BLaER1 treated with 17β-estradiol and CSF1 and Interleukin-3, amounts not matched to agents 10 nM and 100 nM (cell line): ENCODE measurements around the gene TNRC6C.

Source experiments
- H3K27ac ChIP-seq, 11 experiments: shearing (Covaris generic); formaldehyde crosslinking; 2 replicates each; pipeline ENCODE4 v1.8.1; 2022
- H3K27me3 ChIP-seq, 11 experiments: shearing (Covaris generic); formaldehyde crosslinking; 2 replicates each; pipeline ENCODE4 v1.8.1; 2022
- H3K36me3 ChIP-seq, 11 experiments: shearing (Covaris generic); formaldehyde crosslinking; 2 replicates each; pipeline ENCODE4 v1.8.1; 2022
- H3K4me1 ChIP-seq, 10 experiments: shearing (Covaris generic); formaldehyde crosslinking; 2 replicates each; pipeline ENCODE4 v1.8.1; 2022
- H3K4me2 ChIP-seq, 11 experiments: shearing (Covaris generic); formaldehyde crosslinking; 2 replicates each; pipeline ENCODE4 v1.8.1; 2022
- H3K4me3 ChIP-seq, 10 experiments: shearing (Covaris generic); formaldehyde crosslinking; 2 replicates each; pipeline ENCODE4 v1.8.1; 2022
- H3K9ac ChIP-seq, 11 experiments: shearing (Covaris generic); formaldehyde crosslinking; 2 replicates each; pipeline ENCODE4 v1.8.1; 2022
- H3K9me3 ChIP-seq, 11 experiments: shearing (Covaris generic); formaldehyde crosslinking; replicated peaks in 1 of 11; 2 replicates each; pipeline ENCODE4 v1.8.1; 2022
- H4K20me1 ChIP-seq, 11 experiments: shearing (Covaris generic); formaldehyde crosslinking; 2 replicates each; pipeline ENCODE4 v1.8.1; 2022
- Cebpa-rat ChIP-seq, 11 experiments: shearing (Covaris generic); IDR thresholded peaks; 2 replicates each; pipeline ENCODE4 v1.8.1; 2022

Gene TNRC6C

DNA sequence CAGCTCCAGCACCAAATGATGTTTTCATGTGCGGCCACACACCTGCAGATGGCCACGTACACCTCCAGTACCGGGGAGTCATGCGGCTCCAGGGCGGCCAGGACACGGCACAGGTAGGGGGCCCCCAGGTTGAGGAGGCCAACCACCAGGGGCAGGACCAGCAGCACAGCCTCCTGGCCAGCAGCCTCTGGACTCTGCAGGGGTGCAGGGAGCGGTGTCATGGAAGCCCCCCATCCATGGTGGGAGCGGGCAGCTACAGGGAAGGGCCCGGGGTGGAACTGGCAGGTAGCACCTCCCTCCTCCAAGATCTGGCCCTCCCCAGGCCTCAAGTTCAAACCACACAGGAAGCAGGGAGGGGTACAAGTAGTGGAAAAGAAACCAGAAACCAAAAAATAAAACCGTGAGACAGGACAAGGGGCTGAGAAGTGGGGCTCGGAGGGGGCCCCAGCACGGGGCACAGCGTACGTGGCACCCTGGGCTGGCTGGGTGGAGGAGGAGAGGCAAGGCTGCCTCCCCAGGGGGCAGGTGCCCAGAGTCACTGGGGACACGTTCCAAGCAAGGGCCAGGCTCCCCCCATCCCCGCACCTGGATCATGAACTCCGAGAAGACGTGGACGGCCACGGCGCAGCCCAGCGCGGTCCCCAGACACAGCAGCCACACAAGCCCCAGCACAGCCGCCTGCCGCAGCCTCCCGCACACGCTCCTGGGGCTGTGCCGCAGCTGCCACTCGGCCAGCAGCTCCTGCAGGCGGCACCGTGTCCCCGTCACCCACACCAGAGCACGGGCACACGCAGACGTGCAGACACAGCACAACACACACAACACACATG, 162.7 kb downstream of the TNRC6C start:
- Histone ChIP-seq H4K20me1 (peaks cover 73 to 100% (median 83%) of the 10 kb centered on the region in 11 experiments), H3K4me2 (peak overlapping the region; percentile 85 to 100 (median 96)), H3K9ac (peak overlapping the region; percentile 56 to 77 (median 66); a peak in 21 of 22 replicates), H3K4me3 (peak overlapping the region in 9 of 10 experiments; percentile 44 to 65 (median 51); a peak in 17 of 20 replicates), H3K4me1 (peaks cover 78 to 95% (median 90%) of the 10 kb centered on the region in 10 experiments), H3K9me3 (no peaks in the 10 kb centered on the region), H3K27me3 (no peaks in the 10 kb centered on the region), H3K36me3 (peaks cover 69 to 100% (median 89%) of the 10 kb centered on the region in 11 experiments), H3K27ac (peak overlapping the region in 9 of 11 experiments; percentile 5 to 63 (median 32); a peak in 15 of 22 replicates)
- TF ChIP-seq Cebpa-rat (IDR thresholded peaks at IDR 0.05) = no peak

DNA sequence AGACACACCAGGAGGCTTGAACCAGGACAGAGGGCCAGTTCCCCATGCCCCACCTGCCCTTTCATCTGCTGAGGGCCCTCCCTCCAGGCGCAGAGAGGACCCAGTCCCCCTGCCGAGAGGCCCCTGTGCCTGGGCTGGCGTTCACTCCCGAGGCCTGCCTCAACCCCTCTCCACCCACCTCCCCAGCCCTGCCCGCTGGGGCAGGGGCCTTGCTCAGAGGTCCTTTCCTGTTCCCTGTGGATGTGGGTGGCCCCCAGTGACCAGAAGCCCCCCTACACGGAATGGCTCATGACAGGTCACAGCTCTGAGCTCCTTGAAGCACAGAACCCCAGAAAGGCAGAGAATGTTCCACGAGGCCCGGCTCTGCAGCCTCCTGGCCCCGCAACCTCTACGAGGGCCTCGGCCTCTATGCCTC, 163.3 kb downstream of the TNRC6C start:
- peaks cover 70 to 100% (median 81%) of the 10 kb centered on the region in 11 experiments for H4K20me1 ChIP-seq
- H3K27me3 ChIP-seq = no peaks in the 10 kb centered on the region
- H3K27ac ChIP-seq = peak overlapping the region in 7 of 11 experiments; percentile 23 to 63 (median 53); a peak in 12 of 22 replicates
- H3K36me3 ChIP-seq = peaks cover 63 to 96% (median 82%) of the 10 kb centered on the region in 11 experiments
- H3K9me3 ChIP-seq = no peaks in the 10 kb centered on the region
- peak overlapping the region in 9 of 10 experiments; percentile 44 to 65 (median 51); a peak in 17 of 20 replicates for H3K4me3 ChIP-seq
- peak overlapping the region; percentile 85 to 100 (median 96) for H3K4me2 ChIP-seq
- H3K4me1 ChIP-seq = peaks cover 84 to 100% (median 96%) of the 10 kb centered on the region in 10 experiments
- no peak for TF ChIP-seq Cebpa-rat (IDR thresholded peaks at IDR 0.05)
- peak overlapping the region; percentile 56 to 77 (median 66) for H3K9ac ChIP-seq

DNA sequence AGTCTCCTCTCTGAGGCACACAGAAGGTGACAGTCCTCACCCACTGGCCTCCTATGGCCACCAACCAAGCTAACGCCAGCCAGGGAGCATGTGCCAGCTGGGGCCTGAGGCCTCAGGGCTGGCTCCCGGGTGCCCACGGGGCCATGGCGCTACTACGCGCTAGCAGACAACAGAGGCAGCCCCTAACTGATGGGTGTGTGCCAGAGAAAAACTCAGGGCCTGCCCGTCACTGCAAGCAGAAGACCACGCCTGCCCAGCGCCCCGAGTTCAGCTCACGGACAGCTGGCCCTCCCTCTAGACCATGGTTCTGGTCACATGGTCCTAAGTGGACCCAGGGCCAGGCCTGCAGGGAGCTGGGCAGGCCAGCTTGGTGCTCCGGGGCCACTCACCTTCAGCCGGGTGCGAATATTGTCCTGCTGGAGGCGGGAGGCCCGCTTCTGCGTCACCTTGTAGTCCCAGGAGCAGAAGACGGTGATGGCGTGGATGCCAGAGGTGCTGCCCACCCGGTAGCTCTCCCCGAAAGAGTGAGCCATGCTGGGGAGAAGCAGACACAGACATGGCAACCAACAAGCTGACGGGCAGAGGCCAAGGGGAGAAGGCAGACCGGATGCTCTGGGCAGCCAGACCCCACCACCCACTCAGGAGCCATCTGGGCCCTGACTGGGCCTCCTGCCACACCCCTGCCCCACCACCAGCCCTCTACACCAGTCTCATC, 163.9 kb downstream of the TNRC6C start:
- Histone ChIP-seq H3K36me3 (peaks cover 58 to 90% (median 77%) of the 10 kb centered on the region in 11 experiments), H3K27ac (peak overlapping the region in 6 of 11 experiments; percentile 31 to 63 (median 57); a peak in 9 of 22 replicates), H3K4me1 (peaks cover 86 to 100% (median 95%) of the 10 kb centered on the region in 10 experiments), H3K4me2 (peak overlapping the region; percentile 85 to 100 (median 96)), H3K27me3 (no peaks in the 10 kb centered on the region), H3K9ac (peak overlapping the region; percentile 56 to 77 (median 66)), H3K9me3 (no peaks in the 10 kb centered on the region), H3K4me3 (peak overlapping the region in 9 of 10 experiments; percentile 44 to 65 (median 51); a peak in 15 of 20 replicates), H4K20me1 (peaks cover 64 to 96% (median 75%) of the 10 kb centered on the region in 11 experiments)
- no peak for TF ChIP-seq Cebpa-rat (IDR thresholded peaks at IDR 0.05)

DNA sequence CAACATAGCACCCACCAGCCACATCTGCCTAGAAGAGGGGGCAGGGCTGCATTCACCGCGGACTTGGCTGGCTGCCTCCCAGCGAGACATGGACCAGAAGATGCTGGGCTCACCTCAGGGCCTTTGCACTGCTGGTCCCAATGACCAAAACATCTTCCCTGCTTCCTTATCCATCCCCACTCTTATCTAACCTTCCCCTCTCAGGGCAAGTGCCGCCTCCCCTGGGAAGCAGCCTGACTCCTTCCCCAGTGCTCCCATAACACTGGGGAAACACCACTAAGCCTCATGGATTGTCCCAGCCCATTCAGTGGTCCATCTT, 164.4 kb downstream of the TNRC6C start:
- Histone ChIP-seq H3K9ac (peak overlapping the region in 7 of 11 experiments; percentile 56 to 77 (median 70); a peak in 8 of 22 replicates), H3K9me3 (no peaks in the 10 kb centered on the region), H3K4me2 (peak overlapping the region; percentile 85 to 100 (median 96)), H3K27me3 (no peaks in the 10 kb centered on the region), H3K4me3 (peak overlapping the region in 3 of 10 experiments; percentile 26 to 65 (median 54); a peak in 3 of 20 replicates), H4K20me1 (peaks cover 59 to 91% (median 70%) of the 10 kb centered on the region in 11 experiments), H3K27ac (no peak overlapping the region), H3K36me3 (peaks cover 57 to 85% (median 74%) of the 10 kb centered on the region in 11 experiments), H3K4me1 (peaks cover 81 to 96% (median 92%) of the 10 kb centered on the region in 10 experiments)
- no peak for TF ChIP-seq Cebpa-rat (IDR thresholded peaks at IDR 0.05)

DNA sequence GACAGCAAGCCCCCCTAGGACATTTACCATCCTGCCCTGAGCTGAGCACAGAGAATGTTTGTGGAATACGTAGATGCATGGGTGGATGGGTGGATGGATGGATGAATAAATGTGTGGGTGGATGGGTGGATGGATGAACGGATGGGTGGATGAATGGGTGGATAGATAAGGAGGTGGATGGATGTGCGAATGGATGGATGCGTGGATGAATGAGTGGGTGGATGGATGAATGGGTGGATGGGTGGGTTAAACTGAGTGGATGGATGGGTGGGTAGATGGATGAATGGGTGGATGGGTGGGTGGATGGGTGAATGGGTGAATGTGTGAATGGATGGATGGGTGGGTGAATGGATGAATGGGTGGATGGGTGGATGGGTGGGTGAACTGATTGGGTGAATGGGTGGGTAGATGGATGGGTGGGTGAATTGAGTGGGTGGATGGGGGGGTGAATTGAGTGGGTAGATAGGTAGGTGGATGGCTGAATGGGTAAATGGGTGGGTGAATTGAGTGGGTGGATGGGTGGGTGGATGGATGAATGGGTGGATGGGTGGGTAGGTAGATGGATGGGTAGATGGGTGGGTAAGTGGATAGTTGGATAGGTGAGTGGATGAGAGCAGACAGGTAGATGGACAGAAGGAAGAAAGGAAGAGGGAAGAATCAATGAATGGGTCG, 164.9 kb downstream of the TNRC6C start:
- Histone ChIP-seq H3K36me3 (peaks cover 57 to 80% (median 71%) of the 10 kb centered on the region in 11 experiments), H3K27ac (peak overlapping the region in 7 of 11 experiments; percentile 89 to 95 (median 93); a peak in 10 of 22 replicates), H3K4me2 (peak overlapping the region; percentile 94 to 100 (median 99)), H3K27me3 (no peaks in the 10 kb centered on the region), H3K9me3 (no peaks in the 10 kb centered on the region), H3K9ac (peak overlapping the region in 8 of 11 experiments; percentile 63 to 95 (median 89); a peak in 12 of 22 replicates), H3K4me3 (peak overlapping the region in 5 of 10 experiments; percentile 88 to 94 (median 90); a peak in 7 of 20 replicates), H3K4me1 (peaks cover 76 to 91% (median 87%) of the 10 kb centered on the region in 10 experiments), H4K20me1 (peaks cover 54 to 86% (median 65%) of the 10 kb centered on the region in 11 experiments)
- no peak for TF ChIP-seq Cebpa-rat (IDR thresholded peaks at IDR 0.05)

DNA sequence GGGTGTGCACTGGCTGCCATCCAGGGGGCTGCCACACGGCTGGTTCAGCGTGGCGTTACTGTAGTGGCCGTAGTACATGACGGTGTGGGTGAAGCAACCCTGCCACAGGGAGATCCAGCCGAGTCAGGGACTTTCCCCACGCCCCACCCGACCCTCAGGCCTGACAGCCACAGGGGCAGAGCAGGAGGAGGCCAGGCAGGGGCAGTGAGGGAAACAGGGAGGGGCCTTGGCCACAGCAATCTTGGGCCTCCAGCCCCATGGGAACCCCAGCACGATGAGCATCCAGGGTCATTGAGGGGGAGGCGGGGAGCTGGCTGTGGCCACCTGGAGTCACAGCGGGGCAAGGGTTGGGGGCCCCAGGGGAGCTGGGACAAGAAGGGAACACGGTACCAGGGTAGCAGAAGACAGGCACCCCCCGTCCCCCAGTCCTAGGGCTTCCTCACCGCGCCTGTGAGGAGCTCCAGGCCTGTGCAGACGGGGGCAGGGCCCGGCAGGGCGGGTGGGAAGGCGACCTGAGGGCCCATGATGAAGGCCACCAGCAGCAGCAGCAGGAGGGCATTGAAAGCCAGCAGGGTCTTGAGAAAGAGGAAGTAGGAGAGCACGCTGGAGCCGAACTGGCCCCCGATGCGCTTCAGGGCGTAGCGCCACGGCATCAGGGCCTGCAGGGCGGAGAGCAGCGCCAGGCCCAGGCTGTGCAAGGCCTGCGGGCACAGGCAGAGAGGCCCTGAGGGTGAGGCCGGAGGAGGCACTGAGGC, 165.8 kb downstream of the TNRC6C start:
- peak overlapping the region; percentile 84 to 95 (median 91); a peak in 21 of 22 replicates for H3K9ac ChIP-seq

DNA sequence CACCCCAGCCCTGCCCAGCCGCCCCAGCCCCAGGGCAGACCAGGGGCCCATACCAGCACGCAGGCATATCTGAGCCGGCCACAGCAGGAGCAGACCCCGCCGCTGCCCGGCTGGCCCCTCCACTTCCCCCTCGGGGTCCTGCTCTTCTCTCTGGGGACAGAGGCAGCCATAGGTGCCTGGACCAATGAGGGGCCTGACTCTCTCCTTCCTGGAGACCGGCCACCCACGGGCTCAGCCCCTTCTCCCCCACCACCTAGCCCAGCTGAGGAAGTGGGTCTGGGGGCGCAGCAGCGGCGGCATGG, 166.3 kb downstream of the TNRC6C start:
- no peaks in the 10 kb centered on the region for H3K27me3 ChIP-seq
- peak overlapping the region; percentile 70 to 94 (median 88) for H3K4me3 ChIP-seq
- TF ChIP-seq Cebpa-rat (IDR thresholded peaks at IDR 0.05) = no peak
- H4K20me1 ChIP-seq = peaks cover 41 to 72% (median 51%) of the 10 kb centered on the region in 11 experiments
- H3K9me3 ChIP-seq = no peaks in the 10 kb centered on the region
- peak overlapping the region; percentile 84 to 95 (median 91) for H3K9ac ChIP-seq
- H3K4me1 ChIP-seq = peaks cover 77 to 90% (median 85%) of the 10 kb centered on the region in 10 experiments
- peaks cover 43 to 66% (median 57%) of the 10 kb centered on the region in 11 experiments for H3K36me3 ChIP-seq
- peak overlapping the region; percentile 94 to 100 (median 99) for H3K4me2 ChIP-seq
- H3K27ac ChIP-seq = peak overlapping the region in 10 of 11 experiments; percentile 49 to 95 (median 89); a peak in 20 of 22 replicates

More for the DNA sequence above, 165.8 kb downstream of the TNRC6C start:
- peak overlapping the region; percentile 94 to 100 (median 99) for H3K4me2 ChIP-seq
- H3K27ac ChIP-seq = peak overlapping the region in 10 of 11 experiments; percentile 49 to 95 (median 89); a peak in 20 of 22 replicates
- peaks cover 46 to 78% (median 57%) of the 10 kb centered on the region in 11 experiments for H4K20me1 ChIP-seq
- H3K27me3 ChIP-seq = no peaks in the 10 kb centered on the region
- H3K4me1 ChIP-seq = peaks cover 72 to 89% (median 84%) of the 10 kb centered on the region in 10 experiments
- peaks cover 48 to 71% (median 62%) of the 10 kb centered on the region in 11 experiments for H3K36me3 ChIP-seq
- H3K9me3 ChIP-seq = no peaks in the 10 kb centered on the region
- TF ChIP-seq Cebpa-rat (IDR thresholded peaks at IDR 0.05) = no peak
- peak overlapping the region; percentile 70 to 94 (median 88) for H3K4me3 ChIP-seq
